HPDE6-E6E7 (cell line): ENCODE results near the gene DENND2C.
A peak's percentile ranks its signal among the peaks of the same experiment; 100 is the strongest.
"Not testable (repeated sequence)": the region's sequence is repeated elsewhere in the genome, so short reads cannot be mapped to it uniquely, and the experiment has no call there.

Experiments
- DNase-seq: peaks from one replicate; pipeline ENCODE4 v3.0.0; 2011; ENCODE audit warnings: missing footprints; ENCODE audit errors: extremely low spot score

The DENND2C gene

GRCh38 chr1:114607223-114607622, 62.6 kb downstream of the DENND2C start:
- no peak for DNase-seq

GRCh38 chr1:114597949-114598348, 71.9 kb downstream of the DENND2C start:
- no peak for DNase-seq

- DNase-seq, result no peak
These were observed 74.2 kb downstream of the DENND2C start for GRCh38 chr1:114595602-114596001.

DNA sequence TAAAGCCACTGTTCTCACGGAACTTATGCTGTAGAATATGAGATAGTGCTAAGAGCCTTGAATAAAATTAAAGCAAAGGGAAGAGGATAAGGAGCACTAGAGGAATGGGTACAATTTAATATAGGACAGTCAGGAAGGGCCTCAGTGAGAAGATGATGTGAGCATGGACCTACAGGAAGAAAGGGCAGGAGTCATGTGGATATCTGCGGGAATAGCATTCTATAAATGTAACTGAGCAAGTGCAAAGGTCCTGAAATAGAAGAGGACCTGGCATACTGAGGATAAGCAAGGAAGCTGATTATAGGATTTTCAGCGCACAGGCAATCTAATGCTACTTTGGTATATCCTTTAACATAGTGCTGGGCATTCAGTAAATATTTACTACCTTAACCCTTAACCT, 75.8 kb downstream of the DENND2C start:
- DNase-seq, result no peak

DNA sequence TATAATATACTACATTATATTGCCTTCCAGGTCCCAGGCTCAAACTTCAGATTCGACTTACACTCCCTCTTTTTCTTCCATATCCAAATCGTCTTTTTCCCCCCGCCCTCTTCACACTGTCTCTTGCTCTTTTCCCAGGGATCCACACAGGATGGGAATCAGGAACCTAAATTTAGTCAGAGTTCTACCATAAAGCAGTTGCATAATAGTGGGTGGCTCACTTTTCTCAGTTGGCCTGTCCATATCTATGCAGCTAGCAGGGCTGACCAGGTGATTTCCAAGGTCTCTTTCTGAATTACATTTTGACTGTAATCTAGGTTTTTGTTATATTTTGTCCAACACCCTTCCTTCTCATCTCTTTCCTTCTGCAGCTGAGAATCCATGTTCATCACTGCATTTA, 80.7 kb downstream of the DENND2C start:
- no peak for DNase-seq

DNA sequence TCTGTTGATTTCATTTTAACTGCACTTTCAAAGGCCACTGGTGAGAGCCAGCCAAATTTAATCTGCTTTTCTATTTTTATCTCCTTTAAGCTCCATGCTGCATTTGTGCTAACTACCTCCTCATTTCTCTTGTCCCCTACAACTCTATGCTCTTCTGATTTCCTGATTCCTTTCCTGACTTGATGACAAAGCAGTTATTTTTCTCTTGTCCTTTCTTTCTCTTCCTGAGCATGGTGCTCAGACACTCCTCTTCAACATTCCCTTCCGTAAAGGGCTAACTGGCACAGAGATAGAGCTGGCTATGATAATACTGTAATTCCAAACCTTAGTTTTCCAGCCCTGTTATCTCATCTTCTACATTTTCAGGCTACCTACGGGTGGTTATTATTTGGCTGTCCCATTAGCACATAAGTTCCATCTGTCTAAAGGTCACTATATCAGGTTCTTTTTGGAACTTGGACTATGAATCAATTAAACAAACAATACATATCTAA, 81.6 kb downstream of the DENND2C start:
- DNase-seq, result no peak

- DNase-seq, result no peak
These were observed 82.5 kb downstream of the DENND2C start for GRCh38 chr1:114587203-114587991.

DNA sequence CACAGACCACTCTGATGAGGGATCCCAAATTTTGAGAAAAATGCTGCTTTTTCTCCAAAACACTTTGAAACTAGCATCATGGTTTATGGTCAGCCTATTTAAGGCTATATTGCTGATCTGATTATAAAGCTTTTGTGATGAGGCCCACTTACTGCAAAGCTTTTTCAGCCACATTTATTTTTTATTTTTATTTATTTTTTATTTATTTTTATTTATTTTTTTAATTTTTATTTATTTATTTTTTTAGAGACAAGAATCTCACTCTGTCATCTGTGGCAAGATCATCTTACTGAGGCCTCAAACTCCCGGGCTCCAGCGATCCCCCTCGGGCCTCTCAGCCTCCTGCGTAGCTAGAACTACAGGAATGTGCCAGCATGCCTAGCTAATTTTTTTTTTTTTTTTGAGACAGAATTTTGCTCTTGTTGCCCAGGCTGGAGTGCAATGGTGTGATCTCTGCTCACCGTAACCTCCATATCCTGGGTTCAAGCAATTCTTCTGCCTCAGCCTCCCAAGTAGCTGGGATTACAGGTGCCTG, 83.3 kb downstream of the DENND2C start:
- DNase-seq, result no peak

GRCh38 chr1:114585231-114585630, 84.6 kb downstream of the DENND2C start:
- DNase-seq, result no peak

- DNase-seq, result peak; percentile 84
These were observed 88.2 kb downstream of the DENND2C start, which contains the start of gene BCAS2 for GRCh38 chr1:114581335-114582287. Gene BCAS2 (minus strand): TSS chr1:114581615. CDS start chr1:114581591, 24 bp downstream.

GRCh38 chr1:114574365-114574764, 95.5 kb downstream of the DENND2C start:
- no peak for DNase-seq

DNA sequence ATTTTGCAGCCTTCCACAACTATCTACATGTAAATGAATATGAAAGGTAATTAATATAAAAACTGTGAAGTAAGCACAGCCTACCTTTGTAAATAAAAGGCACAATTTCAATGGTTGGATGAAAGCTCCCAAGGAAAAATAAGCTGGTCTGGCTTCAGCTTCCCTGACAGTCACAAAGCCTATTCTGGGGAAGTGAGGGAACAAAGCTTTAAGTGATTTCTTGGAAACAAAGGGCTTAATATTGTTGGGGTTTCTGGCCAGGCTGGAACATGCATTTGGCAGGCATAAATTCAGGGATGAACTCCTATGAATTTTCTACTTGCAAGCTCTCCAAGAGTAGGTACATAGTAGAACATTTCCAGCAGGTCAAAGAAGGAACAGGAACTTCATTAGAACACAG, 105.7 kb downstream of the DENND2C start:
- DNase-seq, result no peak

- not testable (repeated sequence) for DNase-seq
These were observed 106.8 kb downstream of the DENND2C start for GRCh38 chr1:114562978-114563510.

DNA sequence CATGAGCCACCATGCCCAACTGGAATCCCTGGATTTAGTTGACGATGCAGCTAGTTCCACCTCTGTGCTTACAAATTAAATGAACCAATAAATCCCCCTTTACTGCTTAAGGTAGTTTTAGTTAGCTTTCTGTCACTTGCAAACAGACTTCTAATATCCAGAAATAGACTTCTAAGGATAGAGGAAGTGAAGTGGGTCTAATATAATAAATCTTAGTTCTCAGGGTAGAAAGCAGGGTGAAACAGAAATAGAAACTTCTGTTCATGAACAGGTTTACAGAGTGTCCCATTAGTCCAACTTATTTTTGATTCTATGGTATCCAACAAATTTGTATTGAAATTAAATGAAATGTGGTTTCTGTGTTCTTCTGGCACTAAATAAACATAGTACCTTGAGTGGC, 108.5 kb downstream of the DENND2C start:
- no peak for DNase-seq

DNA sequence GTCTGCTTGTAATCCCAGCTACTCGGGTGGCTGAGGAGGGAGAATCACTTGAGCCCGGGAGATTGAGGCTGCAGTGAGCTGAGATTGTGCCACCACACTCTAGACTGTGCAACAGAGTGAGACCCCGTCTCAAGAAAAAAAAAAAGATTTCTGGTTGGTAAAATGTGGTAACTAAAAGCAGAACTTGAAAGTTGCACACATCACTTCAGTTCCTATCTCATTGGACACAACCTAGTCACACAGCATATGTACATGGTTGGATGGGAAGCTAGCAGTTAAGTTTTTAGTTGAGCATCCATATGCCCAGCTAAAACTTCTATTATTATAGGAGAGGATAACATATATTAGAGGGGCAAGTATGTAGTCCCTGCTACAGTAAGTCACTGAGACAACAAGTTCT, 110.5 kb downstream of the DENND2C start:
- DNase-seq, result no peak

DNA sequence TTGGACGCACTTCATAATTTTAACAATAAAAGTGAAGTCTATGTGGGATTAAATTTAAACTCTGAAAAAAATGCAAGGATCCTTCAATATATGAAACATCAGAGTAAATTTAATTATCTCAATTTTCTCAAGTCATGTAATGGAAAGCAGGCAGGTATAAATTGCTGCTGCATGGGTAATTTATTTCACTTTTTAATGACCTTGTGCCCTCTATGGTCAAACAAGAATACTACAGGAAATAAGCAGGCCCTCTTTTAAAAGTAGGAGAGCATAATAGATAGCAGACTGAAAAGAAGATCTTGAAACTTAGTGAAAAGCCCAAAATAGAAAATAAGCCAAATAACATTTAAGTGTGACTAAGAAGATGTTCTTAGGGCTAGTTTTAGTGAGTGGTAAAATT, 111.3 kb downstream of the DENND2C start:
- DNase-seq, result no peak

DNA sequence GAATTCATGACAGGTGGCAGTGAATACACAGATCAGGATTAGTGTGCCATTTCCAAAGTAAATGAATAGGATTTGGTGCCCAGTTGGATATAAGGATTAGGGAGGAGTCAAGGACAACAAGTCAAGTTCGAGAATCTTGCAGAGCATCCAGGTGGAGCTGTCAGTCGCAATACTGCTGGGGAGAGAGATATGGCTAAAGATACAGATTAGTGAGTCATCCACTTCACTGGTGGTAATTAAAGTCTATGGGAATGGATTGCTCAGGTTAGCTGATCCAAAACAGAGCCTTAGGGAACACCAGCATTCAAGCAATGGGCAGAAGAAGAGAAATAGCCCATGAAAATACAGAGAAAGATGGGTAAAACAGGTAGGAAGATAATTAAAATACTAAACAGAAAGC, 115.3 kb downstream of the DENND2C start:
- DNase-seq, result no peak

- no peak for DNase-seq
These were observed 117.7 kb downstream of the DENND2C start for GRCh38 chr1:114552106-114552639.

DNA sequence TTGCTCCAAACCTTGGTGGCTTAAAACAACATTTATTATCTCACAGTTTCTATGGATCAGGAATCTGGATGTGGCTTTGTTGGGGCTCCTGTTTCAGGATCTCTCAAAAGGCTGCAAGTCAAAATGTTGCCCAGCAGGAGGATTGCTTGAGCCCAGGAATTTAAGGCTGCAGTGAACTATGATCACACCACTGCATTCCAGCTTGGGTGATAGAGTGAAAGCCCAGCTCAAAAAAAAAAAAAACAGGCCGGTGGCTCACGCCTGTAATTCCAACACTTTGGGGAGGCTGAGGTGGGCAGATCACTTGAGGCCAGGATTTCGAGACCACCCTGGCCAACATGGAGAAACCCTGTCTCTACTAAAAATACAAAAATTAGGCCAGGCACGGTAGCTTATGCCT, 118.4 kb downstream of the DENND2C start:
- DNase-seq, result no peak

GRCh38 chr1:114550336-114550735, 119.5 kb downstream of the DENND2C start:
- DNase-seq, result no peak

- DNase-seq, result no peak
These were observed 120.7 kb downstream of the DENND2C start for GRCh38 chr1:114549137-114549536.

GRCh38 chr1:114547076-114547475, 122.8 kb downstream of the DENND2C start:
- DNase-seq, result no peak
